B cell (primary cell): ENCODE results near the gene CHCHD4.

Experiments
- EZH2 ChIP-seq: IDR thresholded peaks from 2 replicates; pipeline ENCODE4 v1.6.1; 2012; ENCODE audit warnings: borderline replicate concordance, low read depth, mild to moderate bottlenecking, moderate library complexity, low read length; ENCODE audit not compliant: insufficient read depth, poor library complexity, severe bottlenecking
- TF ChIP-seq, protein P1 (sequence below): fragments of 200-600 bp; IDR thresholded peaks from one replicate; pipeline ENCODE4 v1.8.0; 2022; ENCODE audit warnings: antibody characterized with exemption, mild to moderate bottlenecking

DNA sequence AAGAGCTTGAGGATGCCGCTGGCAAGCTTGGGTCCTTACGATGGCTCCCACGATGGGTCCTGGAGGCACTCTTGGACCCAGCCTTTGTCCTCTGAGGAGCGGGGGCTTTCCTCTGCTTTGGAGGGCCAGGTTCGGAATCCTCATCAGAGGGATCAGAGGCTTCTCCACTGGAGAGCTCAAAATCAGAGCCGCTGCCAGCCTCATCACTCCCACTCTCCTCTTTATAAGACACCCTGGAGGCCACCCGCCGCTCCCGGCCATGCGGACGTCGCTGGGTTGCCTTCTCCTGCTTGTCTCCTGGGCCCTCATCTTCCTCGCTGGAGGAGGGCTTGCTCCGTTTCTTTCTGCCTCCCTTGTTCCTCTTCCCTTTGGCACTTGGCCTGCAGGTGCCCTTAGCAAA lies 33.7 kb upstream of the CHCHD4 start:
- TF ChIP-seq, protein P1, sequence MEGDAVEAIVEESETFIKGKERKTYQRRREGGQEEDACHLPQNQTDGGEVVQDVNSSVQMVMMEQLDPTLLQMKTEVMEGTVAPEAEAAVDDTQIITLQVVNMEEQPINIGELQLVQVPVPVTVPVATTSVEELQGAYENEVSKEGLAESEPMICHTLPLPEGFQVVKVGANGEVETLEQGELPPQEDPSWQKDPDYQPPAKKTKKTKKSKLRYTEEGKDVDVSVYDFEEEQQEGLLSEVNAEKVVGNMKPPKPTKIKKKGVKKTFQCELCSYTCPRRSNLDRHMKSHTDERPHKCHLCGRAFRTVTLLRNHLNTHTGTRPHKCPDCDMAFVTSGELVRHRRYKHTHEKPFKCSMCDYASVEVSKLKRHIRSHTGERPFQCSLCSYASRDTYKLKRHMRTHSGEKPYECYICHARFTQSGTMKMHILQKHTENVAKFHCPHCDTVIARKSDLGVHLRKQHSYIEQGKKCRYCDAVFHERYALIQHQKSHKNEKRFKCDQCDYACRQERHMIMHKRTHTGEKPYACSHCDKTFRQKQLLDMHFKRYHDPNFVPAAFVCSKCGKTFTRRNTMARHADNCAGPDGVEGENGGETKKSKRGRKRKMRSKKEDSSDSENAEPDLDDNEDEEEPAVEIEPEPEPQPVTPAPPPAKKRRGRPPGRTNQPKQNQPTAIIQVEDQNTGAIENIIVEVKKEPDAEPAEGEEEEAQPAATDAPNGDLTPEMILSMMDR = no peak
- no peak for TF ChIP-seq EZH2
